ENCODE results near the gene TMEM217.

- TF ChIP-seq, protein P1, sequence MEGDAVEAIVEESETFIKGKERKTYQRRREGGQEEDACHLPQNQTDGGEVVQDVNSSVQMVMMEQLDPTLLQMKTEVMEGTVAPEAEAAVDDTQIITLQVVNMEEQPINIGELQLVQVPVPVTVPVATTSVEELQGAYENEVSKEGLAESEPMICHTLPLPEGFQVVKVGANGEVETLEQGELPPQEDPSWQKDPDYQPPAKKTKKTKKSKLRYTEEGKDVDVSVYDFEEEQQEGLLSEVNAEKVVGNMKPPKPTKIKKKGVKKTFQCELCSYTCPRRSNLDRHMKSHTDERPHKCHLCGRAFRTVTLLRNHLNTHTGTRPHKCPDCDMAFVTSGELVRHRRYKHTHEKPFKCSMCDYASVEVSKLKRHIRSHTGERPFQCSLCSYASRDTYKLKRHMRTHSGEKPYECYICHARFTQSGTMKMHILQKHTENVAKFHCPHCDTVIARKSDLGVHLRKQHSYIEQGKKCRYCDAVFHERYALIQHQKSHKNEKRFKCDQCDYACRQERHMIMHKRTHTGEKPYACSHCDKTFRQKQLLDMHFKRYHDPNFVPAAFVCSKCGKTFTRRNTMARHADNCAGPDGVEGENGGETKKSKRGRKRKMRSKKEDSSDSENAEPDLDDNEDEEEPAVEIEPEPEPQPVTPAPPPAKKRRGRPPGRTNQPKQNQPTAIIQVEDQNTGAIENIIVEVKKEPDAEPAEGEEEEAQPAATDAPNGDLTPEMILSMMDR (IDR thresholded peaks at IDR 0.05; ENCODE audit: insufficient read depth, low read length, poor library complexity, severe bottlenecking) = no peak
- TF ChIP-seq EZH2phosphoT487 (conservative IDR thresholded peaks at IDR 0.05; ENCODE audit: low read length) = no peak
Measured at GRCh38 chr6:37221585-37222124, 36.3 kb downstream of the TMEM217 start.

Data from SU-DHL-6 (cell line).